LNCaP clone FGC (cell line): ENCODE results near the gene CTSS.
"Not testable (repeated sequence)": the region's sequence is repeated elsewhere in the genome, so short reads cannot be mapped to it uniquely, and the experiment has no call there.

Source experiments
- DNase-seq: peaks from one replicate; pipeline ENCODE4 v3.0.0-alpha.2; 2011; ENCODE audit warnings: low read depth
- H3K4me3 ChIP-seq: 2 replicates; pipeline ENCODE4 v1.5.1; 2011; ENCODE audit warnings: mild to moderate bottlenecking, low read depth, low read length, control low read depth
- TF ChIP-seq, protein P1 (sequence below): IDR thresholded peaks from 2 replicates; pipeline ENCODE4 v1.5.1; 2012; ENCODE audit warnings: mild to moderate bottlenecking; ENCODE audit not compliant: control insufficient read depth, insufficient read depth; ENCODE audit errors: extremely low read depth

Gene CTSS

DNA sequence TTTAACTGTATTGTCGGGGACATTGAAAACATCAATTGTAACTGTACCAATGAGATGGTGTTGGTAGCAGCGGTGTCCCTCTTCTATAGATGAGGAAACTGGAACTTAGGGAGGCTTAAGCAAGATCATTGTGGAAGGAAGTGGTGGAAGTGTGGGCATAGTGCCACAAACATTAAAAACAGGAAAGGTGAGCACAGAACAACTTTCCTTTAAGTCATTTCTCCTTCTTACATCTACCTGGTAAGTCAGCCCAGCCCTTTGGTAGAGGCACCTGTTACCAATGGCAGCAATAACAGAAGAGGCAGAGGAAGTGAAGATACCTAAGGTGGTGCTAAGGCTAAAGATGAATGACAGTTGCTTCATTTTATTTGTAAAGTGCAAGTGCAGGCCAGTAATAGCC lies 12.0 kb upstream of the CTSS start:
- H3K4me3 ChIP-seq: no peak overlapping the region
- TF ChIP-seq, protein P1, sequence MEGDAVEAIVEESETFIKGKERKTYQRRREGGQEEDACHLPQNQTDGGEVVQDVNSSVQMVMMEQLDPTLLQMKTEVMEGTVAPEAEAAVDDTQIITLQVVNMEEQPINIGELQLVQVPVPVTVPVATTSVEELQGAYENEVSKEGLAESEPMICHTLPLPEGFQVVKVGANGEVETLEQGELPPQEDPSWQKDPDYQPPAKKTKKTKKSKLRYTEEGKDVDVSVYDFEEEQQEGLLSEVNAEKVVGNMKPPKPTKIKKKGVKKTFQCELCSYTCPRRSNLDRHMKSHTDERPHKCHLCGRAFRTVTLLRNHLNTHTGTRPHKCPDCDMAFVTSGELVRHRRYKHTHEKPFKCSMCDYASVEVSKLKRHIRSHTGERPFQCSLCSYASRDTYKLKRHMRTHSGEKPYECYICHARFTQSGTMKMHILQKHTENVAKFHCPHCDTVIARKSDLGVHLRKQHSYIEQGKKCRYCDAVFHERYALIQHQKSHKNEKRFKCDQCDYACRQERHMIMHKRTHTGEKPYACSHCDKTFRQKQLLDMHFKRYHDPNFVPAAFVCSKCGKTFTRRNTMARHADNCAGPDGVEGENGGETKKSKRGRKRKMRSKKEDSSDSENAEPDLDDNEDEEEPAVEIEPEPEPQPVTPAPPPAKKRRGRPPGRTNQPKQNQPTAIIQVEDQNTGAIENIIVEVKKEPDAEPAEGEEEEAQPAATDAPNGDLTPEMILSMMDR: no peak
- peak; percentile 11 for DNase-seq

DNA sequence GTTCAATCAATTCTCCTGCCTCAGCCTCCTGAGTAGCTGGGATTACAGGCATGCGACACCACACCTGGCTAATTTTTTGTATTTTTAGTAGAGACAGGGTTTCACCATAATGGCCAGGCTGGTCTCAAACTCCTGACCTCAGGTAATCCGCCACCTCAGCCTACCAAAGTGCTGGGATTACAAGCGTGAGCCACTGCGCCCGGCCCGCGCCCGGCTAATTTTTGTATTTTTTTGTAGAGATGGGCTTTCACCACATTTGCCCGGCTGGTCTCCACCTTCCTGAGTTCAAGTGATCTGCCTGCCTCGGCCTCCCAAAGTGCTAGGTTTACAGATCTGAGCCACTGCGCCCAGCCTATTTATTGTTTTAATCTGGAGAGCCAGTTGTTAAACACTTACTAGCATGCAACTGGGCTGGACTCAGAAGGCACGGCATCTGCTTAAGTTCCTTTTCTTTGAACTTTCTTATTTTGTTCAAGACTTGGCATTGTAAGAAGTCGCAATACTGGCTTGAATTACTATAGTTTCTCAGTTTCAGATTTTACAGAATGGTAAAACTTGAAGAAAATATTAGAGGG lies 10.4 kb upstream of the CTSS start:
- not testable (repeated sequence) for DNase-seq, H3K4me3 ChIP-seq

DNA sequence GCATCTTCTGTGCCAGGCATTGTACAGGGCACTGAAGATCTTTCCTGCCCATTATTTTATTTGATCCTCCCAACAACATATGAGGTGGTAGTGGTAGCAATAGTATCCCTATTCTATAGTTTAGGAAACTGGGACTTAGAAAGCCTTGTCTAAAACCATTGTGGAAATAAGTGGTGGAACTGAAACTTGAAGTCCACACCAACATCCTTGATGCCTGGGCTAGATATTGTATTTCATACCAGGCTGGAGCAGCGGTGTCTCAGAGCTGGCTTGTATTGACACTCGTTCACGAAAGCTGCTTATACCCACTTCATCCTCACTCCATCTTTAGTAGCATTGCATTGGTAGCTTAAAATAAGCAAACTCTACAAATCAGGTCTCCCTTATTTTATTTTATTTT lies 9.7 kb upstream of the CTSS start:
- H3K4me3 ChIP-seq: no peak overlapping the region
- TF ChIP-seq, protein P1: no peak
- DNase-seq: no peak

DNA sequence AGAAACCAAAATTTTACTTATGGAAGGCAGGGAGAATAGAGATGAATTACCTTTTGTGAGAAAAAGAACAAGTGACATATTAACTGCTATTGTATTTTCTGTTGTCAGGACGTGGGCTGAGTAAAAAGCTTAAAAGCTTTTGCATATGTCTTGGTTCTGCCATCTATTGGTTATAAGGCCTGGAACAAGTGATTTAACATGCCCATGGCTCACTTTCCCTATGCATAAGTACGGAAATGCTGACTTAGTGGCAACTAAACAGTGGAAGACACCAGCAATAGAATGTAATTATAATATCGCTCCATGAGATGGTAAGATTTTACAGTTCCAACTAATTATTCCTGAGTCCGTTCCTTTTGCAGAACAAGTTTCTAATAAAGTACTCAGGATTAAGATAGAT lies 6.7 kb upstream of the CTSS start:
- TF ChIP-seq, protein P1: no peak
- DNase-seq: no peak
- no peak overlapping the region for H3K4me3 ChIP-seq

DNA sequence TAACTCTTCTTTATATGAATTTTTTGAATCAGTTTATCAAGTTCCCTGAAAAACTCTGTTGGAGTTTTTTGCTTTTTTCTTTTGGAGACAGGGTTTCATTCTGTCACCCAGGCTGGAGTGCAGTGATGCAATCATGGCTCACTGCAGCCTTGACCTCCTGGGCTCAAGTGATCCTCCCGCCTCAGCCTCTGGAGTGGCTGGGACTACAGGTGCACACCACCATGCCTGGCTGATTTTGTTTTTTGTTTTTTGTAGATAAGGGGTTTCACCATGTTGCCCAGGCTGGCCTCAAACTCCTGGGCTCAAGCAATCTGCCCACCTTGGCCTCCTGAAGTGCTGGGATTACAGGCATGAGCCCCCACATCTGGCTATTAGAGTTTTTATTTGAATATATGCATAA lies 2.1 kb upstream of the CTSS start:
- DNase-seq, H3K4me3 ChIP-seq: not testable (repeated sequence)

DNA sequence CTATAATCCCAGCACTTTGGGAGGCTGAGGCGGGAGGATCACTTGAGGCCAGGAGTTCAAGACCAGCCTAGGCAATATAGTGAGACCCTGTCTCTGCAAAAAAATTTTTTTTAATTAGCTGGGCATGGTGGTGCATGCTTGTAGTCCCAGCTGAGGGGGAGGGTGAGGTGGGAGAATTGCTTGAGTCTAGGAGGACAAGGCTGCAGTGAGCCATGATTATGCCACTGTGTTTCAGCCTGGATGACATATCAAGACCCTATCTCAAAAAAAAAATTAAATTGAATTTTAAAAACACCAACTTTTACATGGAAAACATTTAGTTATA lies 361 bp upstream of the CTSS start:
- H3K4me3 ChIP-seq, DNase-seq: not testable (repeated sequence)

DNA sequence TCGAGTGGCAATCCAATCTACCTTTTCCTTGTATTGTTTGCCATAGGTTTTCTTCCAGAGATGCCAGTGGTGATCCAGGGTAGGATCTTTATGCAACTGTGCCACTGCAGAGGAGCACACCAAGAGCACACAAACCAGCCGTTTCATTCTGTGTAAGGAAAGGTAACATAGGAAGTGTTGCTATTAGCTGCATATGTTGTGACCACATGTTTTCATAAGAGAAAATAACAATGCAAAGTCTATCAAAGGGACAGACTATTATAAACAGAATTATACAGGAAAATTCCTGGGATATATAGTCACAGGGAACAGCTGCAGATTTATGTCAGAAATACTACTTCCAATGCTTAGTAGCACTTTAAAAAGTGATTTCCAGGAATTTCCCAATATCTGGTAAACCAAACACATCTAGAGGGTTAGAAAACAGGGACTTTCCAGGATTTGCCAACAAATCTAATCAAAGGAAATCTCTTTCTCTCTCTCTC lies 919 bp downstream of the CTSS start:
- DNase-seq: no peak
- no peak overlapping the region for H3K4me3 ChIP-seq
- TF ChIP-seq, protein P1: no peak

DNA sequence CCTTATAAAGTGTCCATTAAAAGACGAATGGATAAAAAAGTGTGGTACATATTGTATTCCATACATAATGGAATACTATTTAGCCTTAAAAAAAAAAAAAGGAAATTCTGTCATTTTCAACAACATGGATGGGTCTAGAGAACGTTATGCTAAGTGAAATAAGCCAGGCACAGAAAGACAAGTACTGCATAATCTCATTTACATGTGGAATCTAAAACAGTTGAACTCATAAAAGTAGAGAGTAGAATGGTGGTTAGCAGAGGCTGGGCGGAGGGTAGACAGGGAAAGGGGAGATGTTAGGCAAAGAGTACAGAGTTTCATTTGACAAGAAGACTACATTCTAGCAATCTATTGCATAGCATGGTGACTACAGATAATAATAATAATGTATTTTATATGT lies 2.6 kb downstream of the CTSS start:
- DNase-seq: no peak
- TF ChIP-seq, protein P1: no peak
- H3K4me3 ChIP-seq: no peak overlapping the region

DNA sequence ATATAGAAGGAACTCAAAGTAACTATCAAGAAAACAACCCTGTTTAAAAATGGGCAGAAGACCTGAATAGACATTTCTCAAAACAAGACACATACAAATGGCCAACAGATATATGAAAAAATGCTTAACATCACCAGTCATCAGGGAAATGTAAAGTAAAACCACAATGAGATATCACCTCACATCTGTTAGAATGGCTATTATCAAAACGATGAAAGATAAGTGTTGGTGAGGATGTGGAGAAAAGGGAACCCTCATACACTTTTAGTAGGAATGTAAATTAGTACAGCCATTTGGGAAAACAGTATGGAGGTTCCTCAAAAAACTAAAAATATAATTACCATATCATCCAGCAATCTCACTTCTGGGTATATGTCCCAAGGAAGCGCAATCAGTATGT lies 3.0 kb downstream of the CTSS start:
- DNase-seq: no peak
- TF ChIP-seq, protein P1: no peak
- H3K4me3 ChIP-seq: no peak overlapping the region
